ENCODE results near the gene KCTD16. TPM values are rescaled to one million over a fixed set of nuclear protein-coding genes. Genes with fewer than 3 reads are reported as not detected.
A peak's percentile ranks its signal among the peaks of the same experiment; 100 is the strongest.

The KCTD16 gene
- total and polyA plus RNA-seq, 12 donors, result 0.02 to 0.42 (median 0.10) TPM; not detected in 2

GRCh38 chr5:144131261-144131660, 39.4 kb upstream of the KCTD16 start:
- Histone ChIP-seq H3K9me3 (peaks cover 0 to 10% (median 0%) of the 10 kb centered on the region in 11 donors), H3K36me3 (no peaks in the 10 kb centered on the region), H3K4me1 (peaks cover 0 to 7% (median 0%) of the 10 kb centered on the region in 9 donors), H3K27me3 (no peaks in the 10 kb centered on the region), H3K27ac (no peak overlapping the region), H3K4me3 (no peak overlapping the region)
- no peak for ATAC-seq
- TF ChIP-seq, protein P1, sequence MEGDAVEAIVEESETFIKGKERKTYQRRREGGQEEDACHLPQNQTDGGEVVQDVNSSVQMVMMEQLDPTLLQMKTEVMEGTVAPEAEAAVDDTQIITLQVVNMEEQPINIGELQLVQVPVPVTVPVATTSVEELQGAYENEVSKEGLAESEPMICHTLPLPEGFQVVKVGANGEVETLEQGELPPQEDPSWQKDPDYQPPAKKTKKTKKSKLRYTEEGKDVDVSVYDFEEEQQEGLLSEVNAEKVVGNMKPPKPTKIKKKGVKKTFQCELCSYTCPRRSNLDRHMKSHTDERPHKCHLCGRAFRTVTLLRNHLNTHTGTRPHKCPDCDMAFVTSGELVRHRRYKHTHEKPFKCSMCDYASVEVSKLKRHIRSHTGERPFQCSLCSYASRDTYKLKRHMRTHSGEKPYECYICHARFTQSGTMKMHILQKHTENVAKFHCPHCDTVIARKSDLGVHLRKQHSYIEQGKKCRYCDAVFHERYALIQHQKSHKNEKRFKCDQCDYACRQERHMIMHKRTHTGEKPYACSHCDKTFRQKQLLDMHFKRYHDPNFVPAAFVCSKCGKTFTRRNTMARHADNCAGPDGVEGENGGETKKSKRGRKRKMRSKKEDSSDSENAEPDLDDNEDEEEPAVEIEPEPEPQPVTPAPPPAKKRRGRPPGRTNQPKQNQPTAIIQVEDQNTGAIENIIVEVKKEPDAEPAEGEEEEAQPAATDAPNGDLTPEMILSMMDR (IDR thresholded peaks at IDR 0.05), result no peak
- intact Hi-C loops (cut with DNase I), result loop anchor here in 1 of 10 donors (10.0 kb wide), 1 partner anchor 106 kb away; no protein-coding TSS in a partner anchor
- DNase-seq, result no peak
- 69 to 77% methylated on average over 4 of the region's 4 CpGs for WGBS, 2 donors

GRCh38 chr5:144133050-144133633, 37.5 kb upstream of the KCTD16 start:
- H3K27ac ChIP-seq, result no peak overlapping the region
- H3K4me3 ChIP-seq, result no peak overlapping the region
- ATAC-seq (peak in 2 of 8 donors; percentile 76 to 82), DNase-seq (no peak)
- TF ChIP-seq, protein P1 (IDR thresholded peaks at IDR 0.05), result no peak
- 82 to 89% methylated on average over 4 of the region's 4 CpGs for WGBS, 2 donors
- H3K27me3 ChIP-seq, result no peaks in the 10 kb centered on the region
- H3K4me1 ChIP-seq, result peaks cover 0 to 7% (median 0%) of the 10 kb centered on the region in 9 donors
- no peaks in the 10 kb centered on the region for H3K36me3 ChIP-seq
- H3K9me3 ChIP-seq, result peaks cover 0 to 10% (median 0%) of the 10 kb centered on the region in 11 donors
- intact Hi-C loops (cut with DNase I), result loop anchor here in 1 of 10 donors (10.0 kb wide), 1 partner anchor 108 kb away; no protein-coding TSS in a partner anchor

DNA sequence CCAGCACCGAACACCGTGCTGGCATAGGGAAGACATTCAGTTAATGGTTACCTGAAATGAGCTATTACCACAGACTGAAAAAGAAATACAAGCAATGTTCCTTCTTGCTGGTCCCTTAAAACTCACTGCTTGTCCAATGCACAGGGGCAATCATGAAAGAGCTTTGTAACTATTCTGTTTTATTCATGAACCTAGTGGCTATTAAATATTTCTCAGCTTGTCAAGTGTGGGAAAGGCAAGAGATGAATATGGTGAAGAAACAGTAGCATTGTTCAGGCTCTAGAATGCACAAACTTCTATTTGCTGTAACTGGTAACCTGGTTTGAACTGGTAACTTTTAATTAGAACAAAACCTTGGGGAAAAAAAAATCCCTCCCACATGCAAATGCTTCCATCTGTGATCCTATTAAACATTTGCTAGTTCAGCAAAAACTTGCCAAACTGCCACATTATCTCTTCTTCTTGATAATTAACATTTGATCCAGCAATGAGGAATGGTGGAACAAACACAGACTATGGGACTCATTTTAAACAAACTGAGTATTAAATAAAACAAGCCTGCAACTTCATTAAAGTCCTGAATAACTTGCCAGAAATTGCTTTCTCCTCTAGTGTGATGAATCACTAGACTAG, 36.4 kb upstream of the KCTD16 start:
- H3K27ac ChIP-seq, result no peak overlapping the region
- WGBS, 2 donors, result 97 to 99% methylated on average over 2 of the region's 2 CpGs
- DNase-seq (no peak), ATAC-seq (no peak)
- peaks cover 0 to 7% (median 0%) of the 10 kb centered on the region in 9 donors for H3K4me1 ChIP-seq
- TF ChIP-seq, protein P1 (IDR thresholded peaks at IDR 0.05), result no peak
- no peaks in the 10 kb centered on the region for H3K36me3 ChIP-seq
- H3K27me3 ChIP-seq, result no peaks in the 10 kb centered on the region
- H3K9me3 ChIP-seq, result peaks cover 0 to 10% (median 0%) of the 10 kb centered on the region in 11 donors
- intact Hi-C loops (cut with DNase I), result loop anchor here in 1 of 10 donors (10.0 kb wide), 1 partner anchor 110 kb away; no protein-coding TSS in a partner anchor
- no peak overlapping the region for H3K4me3 ChIP-seq

GRCh38 chr5:144135113-144135762, 35.4 kb upstream of the KCTD16 start:
- intact Hi-C loops (cut with DNase I), result loop anchor here in 1 of 10 donors (10.0 kb wide), 1 partner anchor 110 kb away; no protein-coding TSS in a partner anchor
- H3K4me1 ChIP-seq, result peaks cover 0 to 13% (median 0%) of the 10 kb centered on the region in 9 donors
- 56 to 72% methylated on average over 3 of the region's 3 CpGs for WGBS, 2 donors
- TF ChIP-seq, protein P1 (IDR thresholded peaks at IDR 0.05), result no peak
- H3K4me3 ChIP-seq, result no peak overlapping the region
- H3K36me3 ChIP-seq, result no peaks in the 10 kb centered on the region
- peak overlapping the region in 3 of 10 donors; percentile 32 to 49 (median 46) for H3K27ac ChIP-seq
- H3K9me3 ChIP-seq, result peaks cover 0 to 10% (median 0%) of the 10 kb centered on the region in 11 donors
- ATAC-seq (peak in 2 of 8 donors; percentile 54 to 66), DNase-seq (no peak)
- no peaks in the 10 kb centered on the region for H3K27me3 ChIP-seq

Data from heart right ventricle (tissue), 16 donors.